WTC11 (cell line): ENCODE results near the gene OR52J3. TPM values are rescaled to one million over a fixed set of nuclear protein-coding genes. Genes with fewer than 3 reads are reported as not detected.

Experiments used
- ATAC-seq: fragments of 200-7000 bp; cut with Tn5 transposase; 2 replicates; pipeline ENCODE4 v1.10.0; 2021; ENCODE audit warnings: mild to moderate bottlenecking, moderate library complexity
- CTCF ChIA-PET: fragments of 300-600 bp; sonication (Branson Sonifier 250); formaldehyde crosslinking; loops from one replicate; lab custom pipeline; 2021; ENCODE audit warnings: antibody characterized with exemption; lab: Charles Lee
- POLR2A ChIA-PET: fragments of 350-600 bp; sonication (Branson Sonifier 250); formaldehyde crosslinking; loops from one replicate; lab custom pipeline; 2021; ENCODE audit warnings: antibody characterized with exemption; lab: Charles Lee
- DNase-seq: peaks from one replicate; pipeline ENCODE4 v3.0.0; 2021; ENCODE audit warnings: low spot score
- H3K27ac Mint-ChIP-seq: 2 replicates; pipeline ENCODE4 v1.8.0; 2021; ENCODE audit warnings: mixed read lengths
- H3K27me3 Mint-ChIP-seq: 2 replicates; pipeline ENCODE4 v1.8.0; 2021; ENCODE audit warnings: low read depth, mild to moderate bottlenecking, moderate library complexity, mixed read lengths
- H3K36me3 Mint-ChIP-seq: 2 replicates; pipeline ENCODE4 v1.8.0; 2021; ENCODE audit warnings: mixed read lengths
- H3K4me1 Mint-ChIP-seq: 2 replicates; pipeline ENCODE4 v1.8.0; 2022; ENCODE audit warnings: mixed read lengths
- H3K4me3 Mint-ChIP-seq: 2 replicates; pipeline ENCODE4 v1.8.0; 2021; ENCODE audit warnings: mild to moderate bottlenecking, moderate library complexity, mixed read lengths
- H3K9me3 Mint-ChIP-seq: 2 replicates; pipeline ENCODE4 v1.8.0; 2021; ENCODE audit warnings: mixed read lengths
- ATF6 ChIP-seq: sonication (generic); formaldehyde crosslinking; IDR thresholded peaks from 2 replicates; pipeline ENCODE4 v1.8.1; 2023; ENCODE audit warnings: mild to moderate bottlenecking, missing genetic modification reagents
- E2F1 ChIP-seq: sonication (generic); formaldehyde crosslinking; IDR thresholded peaks from 2 replicates; pipeline ENCODE4 v1.8.0; 2022; ENCODE audit warnings: mild to moderate bottlenecking, missing genetic modification reagents
- E2F4 ChIP-seq: sonication (generic); formaldehyde crosslinking; IDR thresholded peaks from 2 replicates; pipeline ENCODE4 v1.8.1; 2022; ENCODE audit warnings: low read depth, mild to moderate bottlenecking, moderate library complexity, missing genetic modification reagents, borderline replicate concordance
- GTF2I ChIP-seq: fragments of 250-450 bp; sonication (Bioruptor Pico); conservative IDR thresholded peaks from 2 replicates; pipeline ENCODE4 v1.4.0; 2021; ENCODE audit warnings: mild to moderate bottlenecking
- JAZF1 ChIP-seq: fragments of 250-450 bp; sonication (Bioruptor Pico); IDR thresholded peaks from 2 replicates; pipeline ENCODE4 v1.9.0; 2021; ENCODE audit warnings: moderate library complexity, mild to moderate bottlenecking, inconsistent platforms
- MYBL2 ChIP-seq: sonication (generic); formaldehyde crosslinking; IDR thresholded peaks from 2 replicates; pipeline ENCODE4 v1.8.1; 2023; ENCODE audit warnings: mild to moderate bottlenecking, moderate library complexity, missing genetic modification reagents
- NFATC4 ChIP-seq: fragments of 250-450 bp; sonication (Bioruptor Pico); IDR thresholded peaks from 2 replicates; pipeline ENCODE4 v1.9.0; 2021; ENCODE audit warnings: mild to moderate bottlenecking
- NFYB ChIP-seq: sonication (generic); formaldehyde crosslinking; conservative IDR thresholded peaks from 2 replicates; pipeline ENCODE4 v1.8.0; 2022; ENCODE audit warnings: low read depth, missing genetic modification reagents
- NR3C1 ChIP-seq: sonication (generic); formaldehyde crosslinking; conservative IDR thresholded peaks from 2 replicates; pipeline ENCODE4 v1.8.1; 2023; ENCODE audit warnings: low read depth, mild to moderate bottlenecking, missing genetic modification reagents
- OVOL2 ChIP-seq: fragments of 250-450 bp; sonication (Bioruptor Pico); IDR thresholded peaks from 2 replicates; pipeline ENCODE4 v1.9.0; 2021; ENCODE audit warnings: mild to moderate bottlenecking, borderline replicate concordance
- PRRX2 ChIP-seq: fragments of 250-450 bp; sonication (Bioruptor Pico); IDR thresholded peaks from 2 replicates; pipeline ENCODE4 v1.8.0; 2021; ENCODE audit warnings: mild to moderate bottlenecking
- USF1 ChIP-seq: sonication (generic); formaldehyde crosslinking; IDR thresholded peaks from 2 replicates; pipeline ENCODE4 v1.8.0; 2022; ENCODE audit warnings: mild to moderate bottlenecking, missing genetic modification reagents
- ZNF138 ChIP-seq: sonication (generic); formaldehyde crosslinking; conservative IDR thresholded peaks from 2 replicates; pipeline ENCODE4 v1.8.1; 2022; ENCODE audit warnings: mild to moderate bottlenecking, moderate library complexity, missing genetic modification reagents
- ZNF317 ChIP-seq: sonication (generic); formaldehyde crosslinking; IDR thresholded peaks from 2 replicates; pipeline ENCODE4 v1.8.1; 2023; ENCODE audit warnings: low read depth, mild to moderate bottlenecking, moderate library complexity, missing genetic modification reagents, borderline replicate concordance
- total RNA-seq: library from RNA; stranded (reverse); gene quantifications from 3 replicates; pipeline ENCODE4 v1.2.3, GENCODE V29; 2021
- TF ChIP-seq, protein P1 (sequence below): sonication (generic); formaldehyde crosslinking; IDR thresholded peaks from 2 replicates; pipeline ENCODE4 v1.8.0; 2022; ENCODE audit warnings: missing genetic modification reagents
- TF ChIP-seq, protein P2 (sequence below): fragments of 250-450 bp; sonication (Bioruptor Pico); conservative IDR thresholded peaks from 2 replicates; pipeline ENCODE4 v1.9.0; 2021; ENCODE audit warnings: mild to moderate bottlenecking
- TF ChIP-seq, protein P3 (sequence below): fragments of 250-450 bp; sonication (Bioruptor Pico); IDR thresholded peaks from 2 replicates; pipeline ENCODE4 v1.9.0; 2021; ENCODE audit warnings: mild to moderate bottlenecking

OR52J3 gene
- total RNA-seq, 1 experiment from 2014 or later = not detected

GRCh38 chr11:5059391-5059790 lies 13.1 kb downstream of the OR52J3 start, which contains the start of gene OR52E2:
TSS of gene OR52E2 (minus strand) at chr11:5059627. CDS start at chr11:5059627, 0 bp downstream.
- ChIA-PET POLR2A (no interaction called here), CTCF (no interaction called here)
- no peaks in the 10 kb centered on the region for H3K4me1 Mint-ChIP-seq
- no peak within 1 kb of the TSS for H3K4me3 Mint-ChIP-seq
- ATAC-seq (no peak), DNase-seq (no peak)
- no peaks in the 10 kb centered on the region for H3K27me3 Mint-ChIP-seq
- no peak within 1 kb of the TSS for H3K27ac Mint-ChIP-seq
- TF ChIP-seq, protein P1, sequence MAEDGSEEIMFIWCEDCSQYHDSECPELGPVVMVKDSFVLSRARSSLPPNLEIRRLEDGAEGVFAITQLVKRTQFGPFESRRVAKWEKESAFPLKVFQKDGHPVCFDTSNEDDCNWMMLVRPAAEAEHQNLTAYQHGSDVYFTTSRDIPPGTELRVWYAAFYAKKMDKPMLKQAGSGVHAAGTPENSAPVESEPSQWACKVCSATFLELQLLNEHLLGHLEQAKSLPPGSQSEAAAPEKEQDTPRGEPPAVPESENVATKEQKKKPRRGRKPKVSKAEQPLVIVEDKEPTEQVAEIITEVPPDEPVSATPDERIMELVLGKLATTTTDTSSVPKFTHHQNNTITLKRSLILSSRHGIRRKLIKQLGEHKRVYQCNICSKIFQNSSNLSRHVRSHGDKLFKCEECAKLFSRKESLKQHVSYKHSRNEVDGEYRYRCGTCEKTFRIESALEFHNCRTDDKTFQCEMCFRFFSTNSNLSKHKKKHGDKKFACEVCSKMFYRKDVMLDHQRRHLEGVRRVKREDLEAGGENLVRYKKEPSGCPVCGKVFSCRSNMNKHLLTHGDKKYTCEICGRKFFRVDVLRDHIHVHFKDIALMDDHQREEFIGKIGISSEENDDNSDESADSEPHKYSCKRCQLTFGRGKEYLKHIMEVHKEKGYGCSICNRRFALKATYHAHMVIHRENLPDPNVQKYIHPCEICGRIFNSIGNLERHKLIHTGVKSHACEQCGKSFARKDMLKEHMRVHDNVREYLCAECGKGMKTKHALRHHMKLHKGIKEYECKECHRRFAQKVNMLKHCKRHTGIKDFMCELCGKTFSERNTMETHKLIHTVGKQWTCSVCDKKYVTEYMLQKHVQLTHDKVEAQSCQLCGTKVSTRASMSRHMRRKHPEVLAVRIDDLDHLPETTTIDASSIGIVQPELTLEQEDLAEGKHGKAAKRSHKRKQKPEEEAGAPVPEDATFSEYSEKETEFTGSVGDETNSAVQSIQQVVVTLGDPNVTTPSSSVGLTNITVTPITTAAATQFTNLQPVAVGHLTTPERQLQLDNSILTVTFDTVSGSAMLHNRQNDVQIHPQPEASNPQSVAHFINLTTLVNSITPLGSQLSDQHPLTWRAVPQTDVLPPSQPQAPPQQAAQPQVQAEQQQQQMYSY (CRISPR knock-in tag) = no peak
- TF ChIP-seq NFYB (CRISPR knock-in tag) (no peak), OVOL2 (CRISPR knock-in tag) (no peak), GTF2I (CRISPR knock-in tag) (no peak), MYBL2 (CRISPR knock-in tag) (no peak), PRRX2 (CRISPR knock-in tag) (no peak), ATF6 (CRISPR knock-in tag) (no peak), ZNF317 (no peak), NFATC4 (CRISPR knock-in tag) (no peak), E2F1 (CRISPR knock-in tag) (no peak)
- TF ChIP-seq, protein P2, sequence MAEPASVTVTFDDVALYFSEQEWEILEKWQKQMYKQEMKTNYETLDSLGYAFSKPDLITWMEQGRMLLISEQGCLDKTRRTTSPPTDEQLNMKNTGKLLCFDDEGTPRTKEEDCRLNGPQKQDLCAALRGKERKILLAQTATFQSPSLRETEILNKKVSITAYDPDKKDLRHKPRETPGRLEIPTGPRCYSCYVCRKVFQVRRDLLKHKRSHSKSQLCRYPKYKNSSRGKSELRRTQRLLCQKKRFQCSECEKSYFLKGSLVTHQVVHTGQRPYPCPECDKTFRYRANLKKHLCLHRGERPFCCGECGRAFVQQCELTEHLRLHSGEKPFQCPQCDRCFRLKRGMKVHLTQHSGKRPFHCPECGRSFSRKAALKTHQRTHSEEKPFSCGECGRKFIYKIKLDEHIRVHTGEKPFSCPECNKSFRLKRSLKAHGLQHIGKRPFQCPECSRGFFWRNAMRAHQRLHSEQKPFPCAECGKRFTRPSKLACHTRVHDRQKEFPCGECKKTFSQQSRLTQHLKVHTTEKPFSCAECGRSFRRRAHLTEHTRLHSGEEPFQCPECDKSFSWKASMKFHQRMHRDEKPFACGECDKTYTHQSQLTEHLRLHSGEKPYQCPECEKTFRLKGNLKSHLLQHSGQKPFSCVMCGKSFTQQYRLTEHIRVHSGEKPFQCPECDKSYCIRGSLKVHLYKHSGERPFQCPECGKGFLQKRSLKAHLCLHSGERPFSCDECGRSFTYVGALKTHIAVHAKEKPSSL (CRISPR knock-in tag) = no peak
- TF ChIP-seq, all 79 proteins: peak for 0
- Mint-ChIP-seq H3K9me3 (peaks cover 6% of the 10 kb centered on the region), H3K36me3 (no peaks in the 10 kb centered on the region)

DNA sequence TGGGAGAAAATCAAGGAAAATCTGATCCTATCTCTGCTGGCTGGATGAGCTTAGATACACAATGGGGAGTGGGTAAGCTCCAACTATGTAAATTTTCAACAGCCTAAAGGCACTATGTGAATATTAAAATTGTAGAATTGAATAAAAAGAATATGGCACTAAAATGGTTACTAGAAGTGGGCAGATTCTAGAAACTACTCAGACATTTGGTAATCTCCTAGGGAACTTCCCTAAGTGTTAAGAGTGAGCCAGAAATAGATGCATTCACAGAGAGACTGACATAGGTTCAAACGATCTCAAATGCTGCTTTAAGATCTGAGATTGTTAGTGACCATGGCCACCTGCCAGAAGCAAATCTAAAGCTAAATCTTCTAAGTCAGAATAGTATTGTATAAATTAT lies 18.7 kb downstream of the OR52J3 start:
- no peak for ATAC-seq
- ChIA-PET POLR2A (interaction anchor here (1.0 kb wide), 1 partner anchor 20 kb away, joined by 3 read pairs; no protein-coding TSS in a partner anchor), CTCF (no interaction called here)
- Mint-ChIP-seq H3K4me1 (no peaks in the 10 kb centered on the region), H3K27ac (no peak overlapping the region), H3K4me3 (no peak overlapping the region), H3K27me3 (peaks cover 2% of the 10 kb centered on the region; the same call in 1 of the 2 replicates), H3K36me3 (no peaks in the 10 kb centered on the region), H3K9me3 (no peaks in the 10 kb centered on the region)
- DNase-seq = no peak
- TF ChIP-seq USF1 (no peak), NR3C1 (CRISPR knock-in tag) (no peak), JAZF1 (no peak), ZNF138 (CRISPR knock-in tag) (no peak), ZNF317 (no peak), E2F4 (no peak)
- TF ChIP-seq, protein P3, sequence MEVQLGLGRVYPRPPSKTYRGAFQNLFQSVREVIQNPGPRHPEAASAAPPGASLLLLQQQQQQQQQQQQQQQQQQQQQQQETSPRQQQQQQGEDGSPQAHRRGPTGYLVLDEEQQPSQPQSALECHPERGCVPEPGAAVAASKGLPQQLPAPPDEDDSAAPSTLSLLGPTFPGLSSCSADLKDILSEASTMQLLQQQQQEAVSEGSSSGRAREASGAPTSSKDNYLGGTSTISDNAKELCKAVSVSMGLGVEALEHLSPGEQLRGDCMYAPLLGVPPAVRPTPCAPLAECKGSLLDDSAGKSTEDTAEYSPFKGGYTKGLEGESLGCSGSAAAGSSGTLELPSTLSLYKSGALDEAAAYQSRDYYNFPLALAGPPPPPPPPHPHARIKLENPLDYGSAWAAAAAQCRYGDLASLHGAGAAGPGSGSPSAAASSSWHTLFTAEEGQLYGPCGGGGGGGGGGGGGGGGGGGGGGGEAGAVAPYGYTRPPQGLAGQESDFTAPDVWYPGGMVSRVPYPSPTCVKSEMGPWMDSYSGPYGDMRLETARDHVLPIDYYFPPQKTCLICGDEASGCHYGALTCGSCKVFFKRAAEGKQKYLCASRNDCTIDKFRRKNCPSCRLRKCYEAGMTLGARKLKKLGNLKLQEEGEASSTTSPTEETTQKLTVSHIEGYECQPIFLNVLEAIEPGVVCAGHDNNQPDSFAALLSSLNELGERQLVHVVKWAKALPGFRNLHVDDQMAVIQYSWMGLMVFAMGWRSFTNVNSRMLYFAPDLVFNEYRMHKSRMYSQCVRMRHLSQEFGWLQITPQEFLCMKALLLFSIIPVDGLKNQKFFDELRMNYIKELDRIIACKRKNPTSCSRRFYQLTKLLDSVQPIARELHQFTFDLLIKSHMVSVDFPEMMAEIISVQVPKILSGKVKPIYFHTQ = no peak
